ENCODE results near the gene TINAGL1.
A peak's percentile ranks its signal among the peaks of the same experiment; 100 is the strongest.

TINAGL1 gene

DNA sequence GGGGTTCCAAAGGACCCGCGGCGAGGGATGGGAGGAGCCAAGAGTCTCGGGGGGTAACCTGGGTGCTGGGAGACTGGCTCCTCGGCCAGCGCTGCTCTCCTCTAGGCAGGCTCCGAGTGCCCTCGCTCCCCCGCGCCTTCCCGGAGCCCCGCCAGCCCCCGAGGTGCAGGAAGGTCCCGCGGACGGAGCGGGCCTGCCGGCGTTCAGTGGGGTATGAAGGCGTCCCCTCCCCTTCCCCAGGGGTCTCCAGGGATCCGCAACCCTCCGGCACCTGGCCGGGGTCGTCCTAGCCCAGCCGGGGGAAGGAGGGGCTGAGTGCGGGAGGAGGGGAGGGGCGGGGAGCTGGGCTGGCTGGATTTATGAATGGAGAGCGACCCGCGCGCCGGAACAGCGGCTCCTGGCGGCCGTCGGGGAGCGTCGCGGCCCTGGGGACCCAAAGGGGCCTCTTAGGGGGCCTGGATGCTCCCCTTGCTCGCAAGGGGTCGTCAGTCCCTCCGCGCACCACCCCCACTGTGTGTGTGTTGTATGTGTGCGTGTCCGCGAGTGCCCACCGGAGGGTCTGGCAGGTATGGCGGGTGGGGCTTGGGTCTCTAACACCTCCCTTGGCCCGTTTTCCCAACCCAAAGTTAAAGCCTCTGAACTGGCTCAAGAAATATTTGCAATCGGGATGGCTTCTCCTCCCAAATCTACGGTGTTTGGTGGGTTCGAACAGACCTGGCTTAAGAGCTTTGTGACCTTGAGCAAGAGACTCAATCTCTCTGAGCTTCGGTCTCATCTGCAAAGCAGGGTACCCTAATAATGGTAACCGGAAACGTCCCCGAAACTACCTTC lies 41.8 kb downstream of the TINAGL1 start:
- no peaks in the 10 kb centered on the region for H3K36me3 ChIP-seq
- TF ChIP-seq, protein P1, sequence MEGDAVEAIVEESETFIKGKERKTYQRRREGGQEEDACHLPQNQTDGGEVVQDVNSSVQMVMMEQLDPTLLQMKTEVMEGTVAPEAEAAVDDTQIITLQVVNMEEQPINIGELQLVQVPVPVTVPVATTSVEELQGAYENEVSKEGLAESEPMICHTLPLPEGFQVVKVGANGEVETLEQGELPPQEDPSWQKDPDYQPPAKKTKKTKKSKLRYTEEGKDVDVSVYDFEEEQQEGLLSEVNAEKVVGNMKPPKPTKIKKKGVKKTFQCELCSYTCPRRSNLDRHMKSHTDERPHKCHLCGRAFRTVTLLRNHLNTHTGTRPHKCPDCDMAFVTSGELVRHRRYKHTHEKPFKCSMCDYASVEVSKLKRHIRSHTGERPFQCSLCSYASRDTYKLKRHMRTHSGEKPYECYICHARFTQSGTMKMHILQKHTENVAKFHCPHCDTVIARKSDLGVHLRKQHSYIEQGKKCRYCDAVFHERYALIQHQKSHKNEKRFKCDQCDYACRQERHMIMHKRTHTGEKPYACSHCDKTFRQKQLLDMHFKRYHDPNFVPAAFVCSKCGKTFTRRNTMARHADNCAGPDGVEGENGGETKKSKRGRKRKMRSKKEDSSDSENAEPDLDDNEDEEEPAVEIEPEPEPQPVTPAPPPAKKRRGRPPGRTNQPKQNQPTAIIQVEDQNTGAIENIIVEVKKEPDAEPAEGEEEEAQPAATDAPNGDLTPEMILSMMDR (IDR thresholded peaks at IDR 0.05; ENCODE audit: low read depth, low read length): peak; percentile 58
- H3K4me3 ChIP-seq (ENCODE audit: low read depth, low read length): peak overlapping the region; percentile 58
- H3K9me3 ChIP-seq: no peaks in the 10 kb centered on the region
- DNase-seq: peak; percentile 62
- no peaks in the 10 kb centered on the region for H3K27me3 ChIP-seq
- peaks cover 9% of the 10 kb centered on the region for H3K4me1 ChIP-seq

DNA sequence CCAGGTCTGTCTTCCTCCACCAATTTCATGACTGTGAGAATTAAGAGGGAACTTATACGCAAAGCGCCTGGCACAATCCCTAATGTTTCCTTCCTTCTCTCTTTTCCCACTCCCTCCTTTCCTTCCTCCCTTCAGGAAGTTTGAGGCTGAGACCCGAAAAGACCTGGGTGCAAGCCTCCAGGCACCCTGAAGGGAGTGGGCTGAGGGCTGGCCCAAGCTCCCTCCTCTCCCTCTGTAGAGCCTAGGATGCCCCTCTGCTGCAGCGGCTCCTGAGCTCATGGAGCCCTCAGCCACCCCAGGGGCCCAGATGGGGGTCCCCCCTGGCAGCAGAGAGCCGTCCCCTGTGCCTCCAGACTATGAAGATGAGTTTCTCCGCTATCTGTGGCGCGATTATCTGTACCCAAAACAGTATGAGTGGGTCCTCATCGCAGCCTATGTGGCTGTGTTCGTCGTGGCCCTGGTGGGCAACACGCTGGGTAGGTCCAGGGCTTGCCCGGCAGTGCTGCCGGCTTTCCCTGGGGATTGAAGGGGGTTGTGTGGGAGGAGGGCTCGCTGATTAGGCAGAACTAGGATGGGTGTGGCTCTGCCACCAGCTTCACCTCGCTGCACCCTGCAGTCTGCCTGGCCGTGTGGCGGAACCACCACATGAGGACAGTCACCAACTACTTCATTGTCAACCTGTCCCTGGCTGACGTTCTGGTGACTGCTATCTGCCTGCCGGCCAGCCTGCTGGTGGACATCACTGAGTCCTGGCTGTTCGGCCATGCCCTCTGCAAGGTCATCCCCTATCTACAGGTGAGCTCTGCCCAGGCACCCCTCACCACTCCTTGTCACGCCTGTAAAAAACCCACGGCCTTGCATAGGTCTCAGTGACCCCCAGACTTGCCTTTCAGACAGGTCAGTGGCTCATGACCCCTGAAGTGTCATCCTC lies 42.9 kb downstream of the TINAGL1 start:
- no peaks in the 10 kb centered on the region for H3K9me3 ChIP-seq
- H3K27me3 ChIP-seq: no peaks in the 10 kb centered on the region
- no peak overlapping the region for H3K4me3 ChIP-seq (ENCODE audit: low read depth, low read length)
- TF ChIP-seq, protein P1 (IDR thresholded peaks at IDR 0.05; ENCODE audit: low read depth, low read length): no peak
- peaks cover 8% of the 10 kb centered on the region for H3K4me1 ChIP-seq
- no peak for DNase-seq
- H3K36me3 ChIP-seq: no peaks in the 10 kb centered on the region

DNA sequence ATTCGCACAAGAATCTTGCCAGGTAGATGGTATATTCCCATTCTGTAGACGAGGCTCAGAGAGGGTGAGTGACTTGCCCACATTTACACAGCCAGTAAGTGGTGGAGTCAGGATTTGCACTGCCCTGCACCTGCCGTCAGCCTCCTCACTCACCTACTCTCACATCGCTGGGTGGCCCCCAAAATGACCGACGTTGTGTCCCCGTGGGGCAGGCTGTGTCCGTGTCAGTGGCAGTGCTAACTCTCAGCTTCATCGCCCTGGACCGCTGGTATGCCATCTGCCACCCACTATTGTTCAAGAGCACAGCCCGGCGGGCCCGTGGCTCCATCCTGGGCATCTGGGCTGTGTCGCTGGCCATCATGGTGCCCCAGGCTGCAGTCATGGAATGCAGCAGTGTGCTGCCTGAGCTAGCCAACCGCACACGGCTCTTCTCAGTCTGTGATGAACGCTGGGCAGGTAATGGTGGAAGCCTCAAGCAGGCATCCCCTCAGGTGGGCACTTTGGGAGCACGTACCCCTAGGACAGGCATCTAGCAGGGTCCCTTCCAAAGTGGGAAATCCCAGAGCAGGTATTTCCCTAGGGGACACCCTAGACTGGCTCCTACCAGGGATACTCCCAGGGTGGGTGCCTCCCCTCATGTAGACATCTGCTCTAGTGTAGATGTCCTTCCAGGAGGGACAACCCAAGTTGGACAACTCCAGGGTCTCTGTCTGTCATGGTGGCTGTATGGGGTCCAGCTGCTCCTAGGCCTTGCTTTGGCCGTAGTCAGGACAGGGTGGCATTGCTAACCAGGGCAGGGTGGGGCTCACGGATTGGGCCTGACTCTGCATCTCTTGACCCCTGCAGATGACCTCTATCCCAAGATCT lies 44.5 kb downstream of the TINAGL1 start:
- TF ChIP-seq, protein P1 (IDR thresholded peaks at IDR 0.05; ENCODE audit: low read depth, low read length): no peak
- H3K9me3 ChIP-seq: no peaks in the 10 kb centered on the region
- no peak for DNase-seq
- no peaks in the 10 kb centered on the region for H3K36me3 ChIP-seq
- H3K4me3 ChIP-seq (ENCODE audit: low read depth, low read length): no peak overlapping the region
- no peaks in the 10 kb centered on the region for H3K27me3 ChIP-seq
- no peaks in the 10 kb centered on the region for H3K4me1 ChIP-seq

DNA sequence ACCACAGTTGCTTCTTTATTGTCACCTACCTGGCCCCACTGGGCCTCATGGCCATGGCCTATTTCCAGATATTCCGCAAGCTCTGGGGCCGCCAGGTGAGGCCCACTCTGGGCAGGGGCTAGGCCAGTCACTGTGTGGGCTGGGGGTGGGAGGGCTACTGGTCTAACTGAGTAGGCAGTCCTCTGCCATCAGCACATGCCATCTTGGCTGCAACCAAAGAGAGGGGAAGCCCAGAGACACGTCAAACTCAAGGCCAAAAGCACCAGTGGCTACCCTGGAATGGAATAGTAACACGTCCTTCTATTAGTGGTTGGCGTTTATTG lies 45.1 kb downstream of the TINAGL1 start:
- Histone ChIP-seq H3K4me3 (ENCODE audit: low read depth, low read length) (no peak overlapping the region), H3K27me3 (no peaks in the 10 kb centered on the region), H3K36me3 (no peaks in the 10 kb centered on the region), H3K4me1 (no peaks in the 10 kb centered on the region), H3K9me3 (no peaks in the 10 kb centered on the region)
- DNase-seq: no peak
- TF ChIP-seq, protein P1 (IDR thresholded peaks at IDR 0.05; ENCODE audit: low read depth, low read length): no peak

DNA sequence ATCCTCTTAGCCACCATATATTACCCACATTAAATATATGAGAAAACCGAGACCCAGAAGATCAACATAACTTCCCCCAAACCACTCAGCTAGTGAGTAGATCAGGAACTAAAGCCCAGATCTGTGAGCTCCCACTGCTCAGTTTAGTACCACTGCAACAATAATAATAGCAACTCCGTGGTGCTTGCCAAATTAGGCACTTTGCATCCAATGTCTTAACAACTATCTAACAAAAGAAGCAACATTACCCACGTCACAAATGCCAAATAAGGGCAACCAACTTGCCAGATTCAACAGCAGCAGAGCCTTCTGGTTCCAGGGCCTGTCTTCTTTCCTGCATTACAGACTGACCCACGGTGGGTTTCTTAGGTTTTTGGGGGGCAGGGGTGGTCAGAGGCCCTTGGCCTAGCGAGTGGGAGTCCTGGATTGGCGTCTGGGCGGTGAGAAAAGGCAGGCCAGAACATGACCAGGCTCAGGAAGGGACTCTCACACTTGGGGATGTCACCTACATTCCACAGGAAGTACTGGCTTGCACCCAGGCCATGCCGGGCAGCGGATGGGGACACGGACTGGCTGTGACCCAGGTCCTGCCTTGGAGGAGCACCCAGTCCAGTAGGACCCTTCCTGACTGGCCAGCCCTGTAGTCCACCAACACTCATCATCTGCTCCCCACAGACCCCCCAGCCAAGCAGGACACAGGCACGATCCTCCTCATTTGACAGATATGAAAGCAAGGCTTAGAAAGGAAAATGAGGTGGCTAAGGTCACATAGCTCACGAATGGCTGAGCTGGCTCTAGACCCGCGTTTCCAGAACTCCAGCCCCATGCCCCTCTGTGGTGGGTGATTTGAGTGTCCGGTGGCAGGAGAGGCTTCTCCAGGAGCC lies 45.8 kb downstream of the TINAGL1 start:
- H3K27me3 ChIP-seq: no peaks in the 10 kb centered on the region
- no peaks in the 10 kb centered on the region for H3K36me3 ChIP-seq
- no peak for DNase-seq
- H3K4me1 ChIP-seq: peaks cover 5% of the 10 kb centered on the region
- TF ChIP-seq, protein P1 (IDR thresholded peaks at IDR 0.05; ENCODE audit: low read depth, low read length): no peak
- no peak overlapping the region for H3K4me3 ChIP-seq (ENCODE audit: low read depth, low read length)
- no peaks in the 10 kb centered on the region for H3K9me3 ChIP-seq
